Endothelial cell of umbilical vein (primary cell): ENCODE measurements around the gene TSPYL2. TPM values are rescaled to one million over a fixed set of nuclear protein-coding genes. Genes with fewer than 3 reads are reported as not detected.

Experiments used
- BruUV-seq: library from RNA; stranded (reverse); fragments of 400-500 nt; replicated peaks from 2 replicates; lab custom pipeline; 2021; lab: Mats Ljungman, UMichigan
- CTCF ChIA-PET: fragments of 300-600, 350-600 bp; sonication (Branson Sonifier 250); formaldehyde crosslinking; loops from one replicate; lab custom pipeline; 2021; ENCODE audit warnings: antibody characterized with exemption, inconsistent platforms; lab: Charles Lee
- POLR2A ChIA-PET: fragments of 300-600, 350-600 bp; sonication (Branson Sonifier 250); formaldehyde crosslinking; loops from one replicate; lab custom pipeline; 2021; ENCODE audit warnings: antibody characterized with exemption, inconsistent platforms; lab: Charles Lee
- DNase-seq: peaks from one replicate; pipeline ENCODE4 v3.0.0-alpha.2; 2011; ENCODE audit warnings: low read depth, low spot score
- FAIRE-seq: peaks from 2 replicates; lab custom pipeline; 2011; peaks lifted over from hg19 to GRCh38; lab: Jason Lieb, UNC
- H2AFZ ChIP-seq: 2 replicates; pipeline ENCODE4 v1.6.0; 2012; ENCODE audit warnings: low read depth, low read length, control low read depth, inconsistent platforms
- H3K27ac ChIP-seq: 2 replicates; pipeline ENCODE4 v1.5.1; 2011; ENCODE audit warnings: low read depth, mild to moderate bottlenecking, control low read depth, low read length, moderate library complexity; ENCODE audit not compliant: insufficient read depth
- H3K27me3 ChIP-seq, 2 experiments: 2 replicates each; pipeline versions ENCODE4 v1.6.0 to v1.6.1; 2011; ENCODE audit warnings: low read length in 2 of 2, mixed read lengths in 1 of 2; ENCODE audit not compliant: control insufficient read depth in 2 of 2, insufficient read depth in 2 of 2
- H3K36me3 ChIP-seq, 2 experiments: 2 replicates in 1 of 2; 3 replicates in 1 of 2; pipeline ENCODE4 v1.5.1; 2011; ENCODE audit warnings: low read length in 2 of 2, mild to moderate bottlenecking in 1 of 2, moderate library complexity in 1 of 2; ENCODE audit not compliant: control insufficient read depth in 2 of 2, insufficient read depth in 2 of 2; ENCODE audit errors: extremely low read depth in 1 of 2
- H3K4me1 ChIP-seq: 3 replicates; pipeline ENCODE4 v1.5.1; 2011; ENCODE audit warnings: mild to moderate bottlenecking, low read length; ENCODE audit not compliant: control insufficient read depth, insufficient read depth; ENCODE audit errors: extremely low read depth
- H3K4me2 ChIP-seq: 2 replicates; pipeline ENCODE4 v1.6.1; 2011; ENCODE audit warnings: low read length, control low read depth, mixed read lengths; ENCODE audit not compliant: insufficient read depth
- H3K4me3 ChIP-seq, 3 experiments: fragments of 200-600 bp in 1 of 3; sonication (generic), shearing (Covaris generic) in 1 of 3; replicated peaks in 1 of 3; 2 replicates each; pipeline ENCODE4 v1.5.1; 2011 to 2016; ENCODE audit warnings: control low read depth in 3 of 3, low read length in 3 of 3, mild to moderate bottlenecking in 2 of 3, inconsistent platforms in 1 of 3, low read depth in 1 of 3, moderate library complexity in 1 of 3; ENCODE audit not compliant: insufficient read depth in 1 of 3
- H3K79me2 ChIP-seq: 2 replicates; pipeline ENCODE4 v1.6.0; 2012; ENCODE audit warnings: low read length, inconsistent platforms; ENCODE audit not compliant: control insufficient read depth, insufficient read depth
- H3K9ac ChIP-seq: replicated peaks from 2 replicates; pipeline ENCODE3; 2011; ENCODE audit warnings: low read length, control low read depth; ENCODE audit not compliant: insufficient read depth; ENCODE audit errors: extremely low read depth
- H3K9me1 ChIP-seq: replicated peaks from 3 replicates; pipeline ENCODE4 v1.6.0; 2011; ENCODE audit warnings: mild to moderate bottlenecking, low read length; ENCODE audit not compliant: control insufficient read depth, insufficient read depth; ENCODE audit errors: extremely low read depth
- H3K9me3 ChIP-seq: replicated peaks from 2 replicates; pipeline ENCODE4 v1.5.1; 2012; ENCODE audit warnings: low read length, inconsistent platforms; ENCODE audit not compliant: control insufficient read depth, insufficient read depth
- H4K20me1 ChIP-seq: replicated peaks from 2 replicates; pipeline ENCODE3; 2011; ENCODE audit warnings: mild to moderate bottlenecking, low read length; ENCODE audit not compliant: control insufficient read depth, insufficient read depth; ENCODE audit errors: extremely low read depth
- EZH2 ChIP-seq: IDR thresholded peaks from 2 replicates; pipeline ENCODE4 v1.6.1; 2012; ENCODE audit warnings: borderline replicate concordance, low read depth, mild to moderate bottlenecking, moderate library complexity, low read length, inconsistent platforms; ENCODE audit not compliant: severe bottlenecking
- FOS ChIP-seq: IDR thresholded peaks from 2 replicates; pipeline ENCODE4 v1.6.1; 2011; ENCODE audit warnings: mild to moderate bottlenecking, low read length, moderate library complexity, borderline replicate concordance; ENCODE audit not compliant: insufficient read depth
- GATA2 ChIP-seq: IDR thresholded peaks from 2 replicates; pipeline ENCODE4 v1.7.0; 2011; ENCODE audit warnings: low read depth, mild to moderate bottlenecking, moderate library complexity, mixed read lengths, low read length; ENCODE audit not compliant: insufficient read length, insufficient read depth
- JUN ChIP-seq: IDR thresholded peaks from 2 replicates; pipeline ENCODE4 v1.6.1; 2011; ENCODE audit warnings: borderline replicate concordance, low read depth; ENCODE audit not compliant: insufficient read length, insufficient read depth
- MYC ChIP-seq: IDR thresholded peaks from one replicate; pipeline ENCODE4 v1.6.1; 2011; ENCODE audit warnings: mild to moderate bottlenecking, low read depth, low read length
- POLR2A ChIP-seq: IDR thresholded peaks from 2 replicates; pipeline ENCODE4 v1.6.1; 2012; ENCODE audit warnings: low read depth, mild to moderate bottlenecking, control low read depth, low read length
- POLR2AphosphoS5 ChIP-seq: IDR thresholded peaks from 2 replicates; pipeline ENCODE4 v1.6.1; 2012; ENCODE audit warnings: low read depth, mild to moderate bottlenecking, control low read depth, low read length, moderate library complexity; ENCODE audit not compliant: insufficient read depth
- dilution Hi-C: fragments of 300-500 bp; cut with MboI; formaldehyde crosslinking; loops from one replicate; pipeline ENCODE4 v1.15.0; 2019; ENCODE audit warnings: low sequenced_read_pairs; ENCODE audit not compliant: extremely low pct_ligation_motif_present
- intact Hi-C: fragments of 100-400 bp; cut with micrococcal nuclease; formaldehyde crosslinking; loops from one replicate; pipeline ENCODE4 v1.10.0; 2022
- polyA plus RNA-seq, 4 experiments: library from polyadenylated mRNA; depleted of rRNA in 3 of 4; stranded (reverse) in 3 of 4; unstranded in 1 of 4; fragments of >200 nt; gene quantifications; 2 replicates each; pipeline versions ENCODE4 v1.2.1 to v1.2.3, GENCODE V29; 2011 to 2012; ENCODE audit warnings: missing spikeins in 1 of 4
- total RNA-seq: library from RNA; stranded (reverse); gene quantifications from 2 replicates; pipeline ENCODE4 v1.2.3, GENCODE V29; 2021
- TF ChIP-seq, protein P1 (sequence below): IDR thresholded peaks from 2 replicates; pipeline ENCODE4 v1.6.1; 2011; ENCODE audit not compliant: insufficient read depth, insufficient read length
- TF ChIP-seq, protein P2 (sequence below), 2 donors: IDR thresholded peaks; 1 replicate in 1 of 2; 2 replicates in 1 of 2; pipeline ENCODE4 v1.5.1; 2011; ENCODE audit warnings: low read length in 2 of 2, mild to moderate bottlenecking in 2 of 2, moderate library complexity in 2 of 2, control low read depth in 1 of 2, inconsistent platforms in 1 of 2, low read depth in 1 of 2; ENCODE audit not compliant: insufficient read depth in 1 of 2; ENCODE audit errors: extremely low read depth in 1 of 2

The TSPYL2 gene
- total and polyA plus RNA-seq, 2 donors (not counting 3 experiments of a cell fraction or from before 2014, with no cell fraction given) = 17.3 to 17.8 TPM

DNA sequence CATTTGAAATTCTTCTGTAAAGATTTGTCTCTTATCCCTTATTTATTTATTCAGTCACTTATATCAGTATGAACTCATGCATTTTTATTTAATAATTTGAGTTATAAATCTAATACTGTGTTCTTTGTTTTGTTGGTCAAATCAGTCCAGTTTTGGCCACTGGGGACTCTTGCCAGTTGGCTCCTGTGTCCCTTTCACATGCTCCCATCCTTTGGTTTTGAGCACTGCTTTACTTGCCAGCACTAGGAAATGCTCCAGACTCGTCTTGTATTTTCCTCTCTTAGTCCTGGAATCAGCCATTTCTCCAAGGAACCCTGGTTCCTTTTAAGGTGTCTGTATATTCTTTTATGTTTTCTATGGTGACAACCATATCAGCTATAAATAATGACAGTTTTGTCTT is 39.8 kb downstream of the TSPYL2 start:
- H3K9me3 ChIP-seq = no peaks in the 10 kb centered on the region
- H3K9me1 ChIP-seq = no peaks in the 10 kb centered on the region
- no peaks in the 10 kb centered on the region for H3K27me3 ChIP-seq
- BruUV-seq = no TSS peak
- DNase-seq (no peak), FAIRE-seq (no peak)
- no peak overlapping the region for H3K4me3 ChIP-seq
- no peak overlapping the region for H2AFZ ChIP-seq
- H3K4me2 ChIP-seq = no peak overlapping the region
- ChIA-PET CTCF (no interaction called here), POLR2A (no interaction called here)
- H4K20me1 ChIP-seq = no peaks in the 10 kb centered on the region
- H3K27ac ChIP-seq = no peak overlapping the region
- H3K4me1 ChIP-seq = no peaks in the 10 kb centered on the region
- no peak overlapping the region for H3K9ac ChIP-seq
- dilution Hi-C loops = no loop called here
- intact Hi-C loops = no loop called here
- no peaks in the 10 kb centered on the region for H3K36me3 ChIP-seq
- no peaks in the 10 kb centered on the region for H3K79me2 ChIP-seq
- TF ChIP-seq POLR2A = no peak
- TF ChIP-seq, protein P1, sequence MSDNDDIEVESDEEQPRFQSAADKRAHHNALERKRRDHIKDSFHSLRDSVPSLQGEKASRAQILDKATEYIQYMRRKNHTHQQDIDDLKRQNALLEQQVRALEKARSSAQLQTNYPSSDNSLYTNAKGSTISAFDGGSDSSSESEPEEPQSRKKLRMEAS = no peak
- no peak for TF ChIP-seq EZH2
- TF ChIP-seq, protein P2, sequence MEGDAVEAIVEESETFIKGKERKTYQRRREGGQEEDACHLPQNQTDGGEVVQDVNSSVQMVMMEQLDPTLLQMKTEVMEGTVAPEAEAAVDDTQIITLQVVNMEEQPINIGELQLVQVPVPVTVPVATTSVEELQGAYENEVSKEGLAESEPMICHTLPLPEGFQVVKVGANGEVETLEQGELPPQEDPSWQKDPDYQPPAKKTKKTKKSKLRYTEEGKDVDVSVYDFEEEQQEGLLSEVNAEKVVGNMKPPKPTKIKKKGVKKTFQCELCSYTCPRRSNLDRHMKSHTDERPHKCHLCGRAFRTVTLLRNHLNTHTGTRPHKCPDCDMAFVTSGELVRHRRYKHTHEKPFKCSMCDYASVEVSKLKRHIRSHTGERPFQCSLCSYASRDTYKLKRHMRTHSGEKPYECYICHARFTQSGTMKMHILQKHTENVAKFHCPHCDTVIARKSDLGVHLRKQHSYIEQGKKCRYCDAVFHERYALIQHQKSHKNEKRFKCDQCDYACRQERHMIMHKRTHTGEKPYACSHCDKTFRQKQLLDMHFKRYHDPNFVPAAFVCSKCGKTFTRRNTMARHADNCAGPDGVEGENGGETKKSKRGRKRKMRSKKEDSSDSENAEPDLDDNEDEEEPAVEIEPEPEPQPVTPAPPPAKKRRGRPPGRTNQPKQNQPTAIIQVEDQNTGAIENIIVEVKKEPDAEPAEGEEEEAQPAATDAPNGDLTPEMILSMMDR (IDR thresholded peaks at IDR 0.05; ENCODE audit: extremely low read depth in 1 of 2, insufficient read depth in 1 of 2, low read depth in 1 of 2, low read length in 2 of 2) = no peak
- no peak for TF ChIP-seq MYC
- TF ChIP-seq FOS = no peak

DNA sequence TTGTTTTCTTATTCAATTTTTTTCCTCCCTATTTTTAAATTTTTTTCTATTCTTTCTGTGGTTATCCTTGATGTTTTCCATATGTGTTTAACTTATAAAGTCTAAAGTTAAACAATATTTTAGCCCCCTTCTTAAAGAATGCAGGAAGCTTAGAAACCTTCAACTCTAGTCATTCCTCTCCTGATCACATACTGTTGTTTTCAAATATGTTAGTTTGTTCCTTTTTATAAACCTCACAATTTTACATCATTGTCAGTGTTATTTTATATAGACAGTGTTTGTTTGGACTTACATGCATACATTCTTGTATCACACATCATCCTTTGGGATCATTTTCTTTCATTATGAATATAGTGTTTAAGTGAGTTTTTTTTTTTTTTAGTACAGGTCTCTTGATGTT is 43.3 kb downstream of the TSPYL2 start:
- Histone ChIP-seq H3K27ac (no peak overlapping the region), H3K4me3 (no peak overlapping the region), H3K79me2 (no peaks in the 10 kb centered on the region), H3K4me2 (no peak overlapping the region), H2AFZ (no peak overlapping the region), H3K9me1 (no peaks in the 10 kb centered on the region), H3K4me1 (no peaks in the 10 kb centered on the region), H3K9me3 (no peaks in the 10 kb centered on the region), H3K27me3 (no peaks in the 10 kb centered on the region), H3K36me3 (no peaks in the 10 kb centered on the region), H3K9ac (no peak overlapping the region), H4K20me1 (no peaks in the 10 kb centered on the region)
- ChIA-PET CTCF (no interaction called here), POLR2A (no interaction called here)
- no TSS peak for BruUV-seq
- TF ChIP-seq FOS (no peak), GATA2 (no peak), EZH2 (no peak), POLR2A (no peak), MYC (no peak), JUN (no peak), POLR2AphosphoS5 (no peak)
- TF ChIP-seq, protein P1 = no peak
- TF ChIP-seq, protein P2 (IDR thresholded peaks at IDR 0.05; ENCODE audit: extremely low read depth in 1 of 2, insufficient read depth in 1 of 2, low read depth in 1 of 2, low read length in 2 of 2) = no peak
- intact Hi-C loops = no loop called here
- no peak for FAIRE-seq
- no peak for DNase-seq
- dilution Hi-C loops = no loop called here
